ENCODE measurements around the gene PFAS. TPM values are rescaled to one million over a fixed set of nuclear protein-coding genes. Genes with fewer than 3 reads are reported as not detected.

Gene PFAS
- 62.3 and 66.8 TPM in 2 replicates for total RNA-seq (2022)
- Bru-seq, nascent RNA, result percentile 60 among the genes with signal in this experiment
- percentile 75 among the genes with signal in this experiment for BruChase-seq, experiment 1, labeled RNA remaining after a 6-hour chase
- BruChase-seq, experiment 2, labeled RNA remaining after a 2-hour chase, result percentile 69 among the genes with signal in this experiment
- long read RNA-seq, full-length matches to known transcripts, result 6 of 25 reads
- long read RNA-seq, partial matches to known transcripts, result 5 of 25 reads
- long read RNA-seq, other reads (novel, unspliced or antisense), result 14 of 25 reads

DNA sequence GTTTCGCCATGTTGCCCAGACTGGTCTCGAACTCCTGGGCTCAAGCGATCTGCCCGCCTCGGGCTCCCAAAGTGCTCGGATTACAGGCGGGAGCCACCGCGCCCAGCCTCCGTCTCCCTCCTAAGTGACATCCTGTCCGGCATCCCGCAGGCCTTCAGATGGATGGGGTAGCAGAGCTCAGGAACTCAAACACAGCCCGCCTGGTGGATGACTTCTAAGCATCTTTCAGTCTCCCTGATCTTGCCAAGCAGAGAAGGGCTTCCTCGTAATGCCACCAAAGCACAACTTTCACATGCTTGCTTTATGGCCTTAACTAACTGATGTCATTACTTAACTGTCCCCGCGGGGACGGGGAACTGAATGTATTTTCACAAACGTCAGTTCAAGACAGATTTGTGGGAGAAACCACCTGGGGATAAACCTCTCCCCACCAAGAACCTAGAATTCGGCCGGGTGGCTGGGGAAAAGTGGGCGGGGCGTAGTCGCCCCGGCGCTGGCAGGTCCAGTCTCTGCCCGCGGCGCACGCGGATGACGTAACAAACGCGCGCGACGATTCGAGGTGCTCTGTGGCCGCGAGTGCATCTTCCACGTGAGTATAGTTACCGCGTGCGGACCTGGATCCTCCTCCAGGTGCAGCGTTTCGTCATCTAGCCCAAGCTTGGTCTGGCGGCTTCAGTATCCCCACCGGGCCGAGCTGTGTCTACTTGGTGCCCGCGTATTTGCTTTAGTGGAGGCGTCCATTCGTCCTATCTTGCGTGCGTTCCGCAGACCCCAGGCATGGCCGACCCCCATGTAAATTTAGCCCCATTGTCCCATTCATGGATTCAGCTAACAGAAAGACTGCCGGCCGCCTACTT is at the start of gene PFAS:
PFAS (plus strand) TSS at position 539 of the 857 bp plus-strand sequence. CDS start 4,649 bp downstream, outside the sequence.
- DNase-seq, result peak; percentile 92
- CTCF ChIA-PET, result interaction anchor here (0.8 to 1.0 kb wide), 3 partner anchors 28 to 135 kb away, joined by 3 to 4 read pairs (median 3); partner anchors contain the start of gene SLC25A35
- Mint-ChIP-seq H3K9me3 (ENCODE audit: low read depth, unreplicated experiment) (no peaks in the 10 kb centered on the region), H3K36me3 (ENCODE audit: insufficient read depth, unreplicated experiment) (peaks cover 29% of the 10 kb centered on the region), H3K27ac (ENCODE audit: unreplicated experiment) (peak within 1 kb of the TSS; percentile 90), H3K4me1 (ENCODE audit: low read depth, unreplicated experiment) (peaks cover 19% of the 10 kb centered on the region), H3K27me3 (ENCODE audit: unreplicated experiment) (no peaks in the 10 kb centered on the region), H3K4me3 (ENCODE audit: low read depth, unreplicated experiment) (peak within 1 kb of the TSS; percentile 78)
- TF ChIP-seq CTCF (IDR thresholded peaks at IDR 0.05; ENCODE audit: unreplicated experiment), result no peak
- intact Hi-C loops (cut with micrococcal nuclease; ENCODE audit: unreplicated experiment), result loop anchor here (5.0 kb wide), 1 partner anchor 38 kb away; the partner anchor contains the start of gene RANGRF
- no TSS peak for BruUV-seq (replicated peaks)

DNA sequence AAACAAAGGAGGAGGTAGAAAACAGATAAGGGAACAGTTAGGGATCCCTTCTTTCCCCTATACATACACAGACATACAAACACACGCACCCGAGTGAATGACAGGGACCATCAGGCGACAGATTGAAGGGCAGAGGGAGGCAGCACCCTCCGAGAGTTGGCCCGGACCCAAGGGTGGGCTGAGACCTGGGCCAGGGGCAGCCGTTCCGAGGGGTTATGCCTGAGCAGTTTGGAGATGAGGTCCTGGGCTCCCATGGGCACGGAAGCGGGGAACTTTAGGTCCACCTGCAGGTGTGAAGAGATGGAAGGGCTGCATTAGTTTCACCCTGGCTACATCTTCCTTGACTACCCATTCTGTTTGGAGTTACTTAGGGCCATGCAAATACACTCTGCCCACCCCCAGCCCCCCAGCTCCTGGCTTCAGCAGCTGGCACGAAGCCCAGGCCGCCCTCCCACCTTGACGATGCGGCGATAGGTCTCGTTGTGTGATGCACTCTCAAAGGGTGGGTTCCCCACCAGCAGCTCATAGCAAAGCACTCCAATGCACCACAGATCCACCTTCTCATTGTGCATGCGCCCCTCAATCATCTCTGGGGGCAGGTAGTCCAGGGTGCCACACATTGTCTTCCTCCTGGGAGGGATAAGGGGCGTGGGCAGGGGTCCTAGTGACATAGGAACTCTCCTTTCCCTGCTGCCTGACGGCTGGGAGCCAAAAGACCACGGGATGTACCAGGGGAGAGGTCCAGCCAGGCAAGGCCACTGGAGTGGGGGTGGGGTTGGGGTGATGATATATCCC is 44.1 kb upstream of the PFAS start:
- no peak for TF ChIP-seq CTCF (IDR thresholded peaks at IDR 0.05; ENCODE audit: unreplicated experiment)
- no peak overlapping the region for H3K4me3 Mint-ChIP-seq (ENCODE audit: low read depth, unreplicated experiment)
- intact Hi-C loops (cut with micrococcal nuclease; ENCODE audit: unreplicated experiment), result no loop called here
- no peak overlapping the region for H3K27ac Mint-ChIP-seq (ENCODE audit: unreplicated experiment)
- no peaks in the 10 kb centered on the region for H3K27me3 Mint-ChIP-seq (ENCODE audit: unreplicated experiment)
- H3K9me3 Mint-ChIP-seq (ENCODE audit: low read depth, unreplicated experiment), result no peaks in the 10 kb centered on the region
- peaks cover 44% of the 10 kb centered on the region for H3K36me3 Mint-ChIP-seq (ENCODE audit: insufficient read depth, unreplicated experiment)
- no peak for DNase-seq
- CTCF ChIA-PET, result no interaction called here
- BruUV-seq (replicated peaks), result no TSS peak
- no peaks in the 10 kb centered on the region for H3K4me1 Mint-ChIP-seq (ENCODE audit: low read depth, unreplicated experiment)

DNA sequence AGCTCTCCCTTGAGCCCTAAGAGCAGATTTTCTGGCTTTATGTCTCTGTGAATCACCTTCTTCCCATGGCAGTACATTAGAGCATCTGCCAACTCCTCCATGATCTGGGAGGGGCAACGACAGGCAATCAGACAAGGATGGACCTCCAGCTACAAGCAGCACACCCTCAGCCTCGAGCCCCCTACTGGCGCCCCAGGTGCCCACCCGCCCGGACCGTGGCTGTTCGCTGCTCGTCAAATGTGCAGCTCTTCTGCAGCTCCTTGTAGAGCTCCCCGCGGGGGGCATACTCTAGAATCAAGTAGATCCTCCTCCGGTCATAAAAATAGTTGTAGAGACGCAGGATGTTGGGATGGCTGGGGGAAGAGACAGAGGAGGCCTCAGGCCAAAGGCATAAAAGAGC is 42.6 kb upstream of the PFAS start:
- Mint-ChIP-seq H3K4me3 (ENCODE audit: low read depth, unreplicated experiment) (no peak overlapping the region), H3K4me1 (ENCODE audit: low read depth, unreplicated experiment) (peaks cover 6% of the 10 kb centered on the region), H3K36me3 (ENCODE audit: insufficient read depth, unreplicated experiment) (peaks cover 48% of the 10 kb centered on the region), H3K27me3 (ENCODE audit: unreplicated experiment) (no peaks in the 10 kb centered on the region), H3K9me3 (ENCODE audit: low read depth, unreplicated experiment) (no peaks in the 10 kb centered on the region), H3K27ac (ENCODE audit: unreplicated experiment) (no peak overlapping the region)
- TF ChIP-seq CTCF (IDR thresholded peaks at IDR 0.05; ENCODE audit: unreplicated experiment), result no peak
- CTCF ChIA-PET, result no interaction called here
- BruUV-seq (replicated peaks), result no TSS peak
- intact Hi-C loops (cut with micrococcal nuclease; ENCODE audit: unreplicated experiment), result no loop called here
- DNase-seq, result no peak

Data from Calu3 (cell line).